H1 (cell line): ENCODE data around the gene GRK5. TPM values are rescaled to one million over a fixed set of nuclear protein-coding genes. Genes with fewer than 3 reads are reported as not detected.
"Not testable (repeated sequence)": the region's sequence is repeated elsewhere in the genome, so short reads cannot be mapped to it uniquely, and the experiment has no call there.

Experiments
- CTCF ChIA-PET: fragments of 300-600 bp; sonication (Branson Sonifier 250); formaldehyde crosslinking; loops from one replicate; lab custom pipeline; 2021; ENCODE audit not compliant: partially characterized antibody; lab: Charles Lee
- POLR2A ChIA-PET: fragments of 300-600 bp; sonication (Branson Sonifier 250); formaldehyde crosslinking; loops from one replicate; lab custom pipeline; 2021; ENCODE audit warnings: inconsistent platforms; ENCODE audit not compliant: partially characterized antibody; lab: Charles Lee
- DNase-seq, 2 experiments: peaks; one replicate each; pipeline versions ENCODE4 v3.0.0 to v3.0.0-alpha.2; 2010 to 2022; ENCODE audit warnings: low spot score in 2 of 2, low read depth in 1 of 2, mixed read lengths in 1 of 2
- FAIRE-seq: peaks from 2 replicates; lab custom pipeline; 2011; peaks lifted over from hg19 to GRCh38; lab: Jason Lieb, UNC
- H2AFZ ChIP-seq: 2 replicates; pipeline ENCODE4 v1.8.1; 2012; ENCODE audit warnings: low read length, inconsistent platforms
- H2AK5ac ChIP-seq: 2 replicates; pipeline ENCODE4 v1.6.1; 2013; ENCODE audit warnings: low read depth, low read length
- H2BK120ac ChIP-seq: replicated peaks from 2 replicates; pipeline ENCODE3; 2013; ENCODE audit warnings: low read depth, low read length, inconsistent platforms
- H2BK12ac ChIP-seq: 2 replicates; pipeline ENCODE4 v1.6.1; 2013; ENCODE audit warnings: low read depth, low read length
- H2BK15ac ChIP-seq: 2 replicates; pipeline ENCODE4 v1.6.1; 2013; ENCODE audit warnings: low read length
- H2BK20ac ChIP-seq: 2 replicates; pipeline ENCODE4 v1.6.1; 2013; ENCODE audit warnings: low read length
- H2BK5ac ChIP-seq: 2 replicates; pipeline ENCODE4 v1.6.1; 2013; ENCODE audit warnings: low read depth, low read length
- H3K14ac ChIP-seq: 2 replicates; pipeline ENCODE4 v1.6.1; 2013; ENCODE audit warnings: inconsistent platforms; ENCODE audit not compliant: insufficient read length
- H3K18ac ChIP-seq: 2 replicates; pipeline ENCODE4 v1.6.1; 2013; ENCODE audit warnings: low read length; ENCODE audit errors: extremely low read depth
- H3K23ac ChIP-seq: 2 replicates; pipeline ENCODE4 v1.6.1; 2013; ENCODE audit warnings: inconsistent platforms; ENCODE audit not compliant: insufficient read length
- H3K23me2 ChIP-seq: 2 replicates; pipeline ENCODE4 v1.6.1; 2013; ENCODE audit warnings: low read depth, low read length
- H3K27ac ChIP-seq: 2 replicates; pipeline ENCODE4 v1.6.1; 2011; ENCODE audit warnings: low read depth, low read length, inconsistent platforms
- H3K27me3 ChIP-seq, 4 experiments: replicated peaks in 1 of 4; 1 replicate in 1 of 4; 2 replicates in 3 of 4; pipeline versions ENCODE4 v1.6.1 to v1.8.1; 2011 to 2013; ENCODE audit warnings: low read length in 3 of 4, mild to moderate bottlenecking in 3 of 4, inconsistent platforms in 2 of 4, mixed read lengths in 2 of 4, moderate library complexity in 1 of 4; ENCODE audit not compliant: control insufficient read depth in 3 of 4, insufficient read depth in 3 of 4; ENCODE audit errors: extremely low read depth in 1 of 4
- H3K36me3 ChIP-seq, 4 experiments: 2 replicates each; pipeline versions ENCODE4 v1.6.1 to v1.8.1; 2011 to 2013; ENCODE audit warnings: mild to moderate bottlenecking in 4 of 4, low read length in 3 of 4, moderate library complexity in 2 of 4, control low read depth in 1 of 4, inconsistent platforms in 1 of 4; ENCODE audit not compliant: insufficient read depth in 4 of 4, control insufficient read depth in 2 of 4
- H3K4ac ChIP-seq: replicated peaks from 2 replicates; pipeline ENCODE3; 2013; ENCODE audit warnings: low read length, low read depth, mixed read lengths, inconsistent platforms; ENCODE audit not compliant: insufficient read length
- H3K4me1 ChIP-seq, 4 experiments: replicated peaks in 1 of 4; 1 replicate in 1 of 4; 2 replicates in 3 of 4; pipeline versions ENCODE4 v1.6.1 to v1.8.1; 2011 to 2013; ENCODE audit warnings: low read length in 3 of 4, inconsistent platforms in 2 of 4, mixed read lengths in 1 of 4; ENCODE audit not compliant: insufficient read depth in 4 of 4, control insufficient read depth in 3 of 4
- H3K4me2 ChIP-seq, 2 experiments: 2 replicates each; pipeline versions ENCODE4 v1.6.1 to v1.8.1; 2011 to 2013; ENCODE audit warnings: low read depth in 2 of 2, low read length in 2 of 2, control low read depth in 1 of 2, inconsistent platforms in 1 of 2, mild to moderate bottlenecking in 1 of 2; ENCODE audit not compliant: insufficient read depth in 1 of 2
- H3K4me3 ChIP-seq, 4 experiments: fragments of 200-600, 300-600 bp in 1 of 4; sonication (generic), shearing (Covaris generic), sonication (Bioruptor Twin) in 1 of 4; 2 replicates each; pipeline versions ENCODE4 v1.5.1 to v1.8.1; 2011 to 2016; ENCODE audit warnings: low read length in 4 of 4, low read depth in 3 of 4, control low read depth in 2 of 4, inconsistent platforms in 2 of 4, mild to moderate bottlenecking in 2 of 4, mixed read lengths in 1 of 4, moderate library complexity in 1 of 4; ENCODE audit not compliant: insufficient read depth in 2 of 4; ENCODE audit errors: extremely low read depth in 1 of 4
- H3K56ac ChIP-seq: replicated peaks from 2 replicates; pipeline ENCODE3; 2013; ENCODE audit warnings: low read depth, mild to moderate bottlenecking, mixed read lengths, low read length, inconsistent platforms; ENCODE audit not compliant: insufficient read length
- H3K79me1 ChIP-seq: 2 replicates; pipeline ENCODE4 v1.6.1; 2013; ENCODE audit warnings: low read depth, low read length, control low read depth
- H3K79me2 ChIP-seq, 2 experiments: 2 replicates each; pipeline versions ENCODE4 v1.6.1 to v1.8.1; 2012 to 2013; ENCODE audit warnings: low read length in 2 of 2, mild to moderate bottlenecking in 2 of 2, inconsistent platforms in 1 of 2; ENCODE audit not compliant: insufficient read depth in 2 of 2, control insufficient read depth in 1 of 2
- H3K9ac ChIP-seq, 4 experiments: replicated peaks in 1 of 4; 1 replicate in 1 of 4; 2 replicates in 3 of 4; pipeline versions ENCODE4 v1.6.1 to v1.8.1; 2011 to 2013; ENCODE audit warnings: low read depth in 3 of 4, low read length in 3 of 4, control low read depth in 2 of 4, mild to moderate bottlenecking in 2 of 4, moderate library complexity in 2 of 4, inconsistent platforms in 1 of 4; ENCODE audit errors: extremely low read depth in 1 of 4
- H3K9me3 ChIP-seq, 2 experiments: 2 replicates each; pipeline versions ENCODE4 v1.6.1 to v1.8.1; 2012 to 2013; ENCODE audit warnings: mild to moderate bottlenecking in 2 of 2, moderate library complexity in 2 of 2, control low read depth in 1 of 2, inconsistent platforms in 1 of 2, low read depth in 1 of 2, low read length in 1 of 2, mixed read lengths in 1 of 2; ENCODE audit not compliant: insufficient read depth in 2 of 2
- H4K20me1 ChIP-seq, 2 experiments: replicated peaks in 1 of 2; 2 replicates each; pipeline versions ENCODE3 to v1.8.1; 2011 to 2013; ENCODE audit warnings: inconsistent platforms in 2 of 2, low read length in 2 of 2, mild to moderate bottlenecking in 1 of 2; ENCODE audit not compliant: insufficient read depth in 2 of 2, control insufficient read depth in 1 of 2
- H4K5ac ChIP-seq: 2 replicates; pipeline ENCODE4 v1.6.1; 2013; ENCODE audit warnings: low read length, low read depth, mixed read lengths, inconsistent platforms; ENCODE audit not compliant: insufficient read length
- H4K8ac ChIP-seq: 2 replicates; pipeline ENCODE4 v1.8.0; 2013; ENCODE audit warnings: mild to moderate bottlenecking, moderate library complexity, low read length, inconsistent platforms; ENCODE audit not compliant: insufficient read depth; ENCODE audit errors: extremely low read depth
- H4K91ac ChIP-seq: replicated peaks from 2 replicates; pipeline ENCODE3; 2013; ENCODE audit warnings: low read length, mixed read lengths, inconsistent platforms; ENCODE audit not compliant: insufficient read length
- WGBS, 2 experiments: shearing (Covaris generic) in 1 of 2; methylation state at CpG; one replicate each; pipeline versions ENCODE4 v1.1.6 to v1.1.7; 2013 to 2015; ENCODE audit warnings: low lambda C conversion rate in 2 of 2, mixed read lengths in 2 of 2, inconsistent platforms in 1 of 2, low coverage in 1 of 2, missing lambda C conversion rate in 1 of 2; ENCODE audit not compliant: insufficient replicate concordance in 2 of 2, insufficient coverage in 1 of 2, insufficient read length in 1 of 2; ENCODE audit errors: extremely low coverage in 1 of 2, missing lambda C conversion rate in 1 of 2; 5-methylcytosine and 5-hydroxymethylcytosine counted together
- polyA plus RNA-seq, 7 experiments: library from polyadenylated mRNA; depleted of rRNA in 3 of 7; stranded (reverse) in 5 of 7; unstranded in 2 of 7; fragments of >200 nt in 5 of 7; fragments of 200-250 nt in 2 of 7; gene quantifications; 1 replicate in 5 of 7; 2 replicates in 1 of 7; 4 replicates in 1 of 7; pipeline versions ENCODE4 v1.2.1 to v1.2.3, GENCODE V29; 2011 to 2013; ENCODE audit warnings: missing spikeins in 2 of 7, mixed read lengths in 2 of 7
- total RNA-seq: library from RNA; stranded (reverse); fragmentation: NEBNext Ultra II Directional; extraction: Animal tissue kit (Norgen Biotek cat#: 25700); gene quantifications from 2 replicates; pipeline ENCODE4 v1.2.1, GENCODE V29; 2021

The GRK5 gene
- total and polyA plus RNA-seq, 2 of the 8 experiments (the other 6 are each of a cell fraction or from before 2014, with no cell fraction given) = 0.54 to 2.5 TPM

DNA sequence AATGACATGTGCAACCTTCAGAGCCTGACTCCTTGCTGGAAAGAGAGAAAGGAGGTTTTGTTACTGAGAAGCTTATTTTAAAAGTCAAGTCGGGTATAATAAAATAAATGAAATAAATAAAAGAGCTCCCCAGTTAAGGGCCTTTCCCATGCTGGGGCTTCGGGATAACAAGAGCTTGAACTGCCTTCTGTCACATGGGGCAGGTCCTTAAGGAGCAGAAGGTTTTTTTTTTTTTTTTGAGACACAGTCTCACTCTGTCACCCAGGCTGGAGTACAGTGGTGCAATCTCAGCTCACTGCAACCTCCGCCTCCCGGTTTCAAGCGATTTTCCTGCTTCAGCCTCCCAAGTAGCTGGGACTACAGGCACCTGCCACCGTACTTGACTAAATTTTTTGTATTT, 31.6 kb downstream of the GRK5 start:
- H4K20me1 ChIP-seq, H2BK20ac ChIP-seq, H3K4me3 ChIP-seq, H3K4ac ChIP-seq, H3K9ac ChIP-seq, FAIRE-seq, H3K9me3 ChIP-seq, H3K27me3 ChIP-seq, H4K91ac ChIP-seq, H3K27ac ChIP-seq, H4K5ac ChIP-seq, H2AFZ ChIP-seq, H3K4me2 ChIP-seq, H3K23me2 ChIP-seq, H2BK120ac ChIP-seq, H3K36me3 ChIP-seq, H4K8ac ChIP-seq, H3K18ac ChIP-seq, DNase-seq, H2BK5ac ChIP-seq, H2AK5ac ChIP-seq, H3K14ac ChIP-seq, H2BK15ac ChIP-seq, H3K56ac ChIP-seq, H2BK12ac ChIP-seq, H3K23ac ChIP-seq, H3K79me2 ChIP-seq, H3K79me1 ChIP-seq: not testable (repeated sequence)
- ChIA-PET CTCF (interaction anchor here (1.0 to 1.5 kb wide), 2 partner anchors 17 to 30 kb away, joined by 3 to 4 read pairs; no protein-coding TSS in a partner anchor), POLR2A (interaction anchor here (0.6 kb wide), 1 partner anchor 600 kb away, joined by 3 read pairs; no protein-coding TSS in a partner anchor)
- H3K4me1 ChIP-seq = peaks cover 2 to 13% (median 6%) of the 10 kb centered on the region in 4 experiments; a peak in 4 of 7 replicates
- 87% methylated on average over 6 of the region's 6 CpGs; no CpG with 5 or more reads in 1 of the 2 experiments for WGBS, 2 experiments

DNA sequence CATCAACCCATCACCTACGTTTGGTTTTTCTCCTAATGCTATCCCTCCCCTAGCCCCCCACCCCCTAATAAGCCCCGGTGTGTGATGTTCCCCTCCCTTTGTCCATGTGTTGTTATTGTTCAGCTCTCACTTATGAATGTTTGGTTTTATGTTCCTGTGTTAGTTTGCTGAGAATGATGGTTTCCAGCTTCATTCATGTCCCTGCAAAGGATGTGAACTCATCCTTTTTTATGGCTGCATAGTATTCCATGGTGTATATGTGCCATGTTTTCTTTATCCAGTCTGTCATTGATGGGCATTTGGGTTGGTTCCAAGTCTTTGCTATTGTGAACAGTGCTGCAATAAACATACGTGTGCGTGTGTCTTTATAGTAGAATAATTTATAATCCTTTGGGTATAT, 32.3 kb downstream of the GRK5 start:
- H3K79me1 ChIP-seq, H3K27me3 ChIP-seq, FAIRE-seq, H2BK20ac ChIP-seq, H2AK5ac ChIP-seq, H3K4ac ChIP-seq, H4K5ac ChIP-seq, H2BK5ac ChIP-seq, H3K14ac ChIP-seq, H3K23ac ChIP-seq, H2BK120ac ChIP-seq, H3K18ac ChIP-seq, H3K56ac ChIP-seq, H4K20me1 ChIP-seq, H4K91ac ChIP-seq, H3K9me3 ChIP-seq, H2BK15ac ChIP-seq, H3K4me3 ChIP-seq, H3K23me2 ChIP-seq, H3K9ac ChIP-seq, H4K8ac ChIP-seq, POLR2A ChIA-PET, H2BK12ac ChIP-seq, H3K4me2 ChIP-seq, H3K36me3 ChIP-seq, CTCF ChIA-PET, H2AFZ ChIP-seq, H3K27ac ChIP-seq, DNase-seq, H3K79me2 ChIP-seq: not testable (repeated sequence)
- WGBS, 2 experiments = 91% methylated on average over 4 of the region's 4 CpGs; no CpG with 5 or more reads in 1 of the 2 experiments
- peaks cover 2 to 13% (median 6%) of the 10 kb centered on the region in 4 experiments; a peak in 4 of 7 replicates for H3K4me1 ChIP-seq
